SU-DHL-6 (cell line): ENCODE data around the gene LRP1B.

Experiments used
- EZH2phosphoT487 ChIP-seq: fragments of 200-600 bp; sonication (generic), shearing (Covaris generic); conservative IDR thresholded peaks from 2 replicates; pipeline ENCODE4 v1.6.1; 2018; ENCODE audit warnings: mild to moderate bottlenecking, antibody characterized with exemption, low read length, moderate library complexity, mixed read lengths
- TF ChIP-seq, protein P1 (sequence below): fragments of 200-600 bp; sonication (generic); IDR thresholded peaks from one replicate; pipeline ENCODE4 v1.5.1; 2017; ENCODE audit warnings: antibody characterized with exemption, mild to moderate bottlenecking, low read length, moderate library complexity; ENCODE audit not compliant: insufficient read depth, poor library complexity, severe bottlenecking

DNA sequence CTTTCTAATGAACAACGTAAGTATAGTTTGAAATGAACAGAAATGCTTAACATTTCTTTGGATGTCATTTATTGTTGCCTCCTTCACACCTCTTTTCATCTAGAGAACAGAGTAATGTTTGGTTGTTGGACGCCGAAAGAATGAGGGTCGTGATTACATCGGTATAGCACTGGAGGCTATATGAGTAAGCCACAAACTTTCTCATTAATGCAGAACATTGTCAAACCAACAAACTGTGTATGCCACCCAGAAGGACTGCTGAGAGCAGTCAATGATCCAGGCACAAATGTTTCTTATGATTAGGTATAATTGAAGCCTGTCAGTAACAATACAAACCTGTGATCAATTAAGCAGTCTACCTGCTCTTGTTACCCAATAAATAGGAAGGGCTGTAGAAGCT lies 1855.9 kb downstream of the LRP1B start:
- TF ChIP-seq, protein P1, sequence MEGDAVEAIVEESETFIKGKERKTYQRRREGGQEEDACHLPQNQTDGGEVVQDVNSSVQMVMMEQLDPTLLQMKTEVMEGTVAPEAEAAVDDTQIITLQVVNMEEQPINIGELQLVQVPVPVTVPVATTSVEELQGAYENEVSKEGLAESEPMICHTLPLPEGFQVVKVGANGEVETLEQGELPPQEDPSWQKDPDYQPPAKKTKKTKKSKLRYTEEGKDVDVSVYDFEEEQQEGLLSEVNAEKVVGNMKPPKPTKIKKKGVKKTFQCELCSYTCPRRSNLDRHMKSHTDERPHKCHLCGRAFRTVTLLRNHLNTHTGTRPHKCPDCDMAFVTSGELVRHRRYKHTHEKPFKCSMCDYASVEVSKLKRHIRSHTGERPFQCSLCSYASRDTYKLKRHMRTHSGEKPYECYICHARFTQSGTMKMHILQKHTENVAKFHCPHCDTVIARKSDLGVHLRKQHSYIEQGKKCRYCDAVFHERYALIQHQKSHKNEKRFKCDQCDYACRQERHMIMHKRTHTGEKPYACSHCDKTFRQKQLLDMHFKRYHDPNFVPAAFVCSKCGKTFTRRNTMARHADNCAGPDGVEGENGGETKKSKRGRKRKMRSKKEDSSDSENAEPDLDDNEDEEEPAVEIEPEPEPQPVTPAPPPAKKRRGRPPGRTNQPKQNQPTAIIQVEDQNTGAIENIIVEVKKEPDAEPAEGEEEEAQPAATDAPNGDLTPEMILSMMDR: no peak
- no peak for TF ChIP-seq EZH2phosphoT487
